Panc1 (cell line): Measurements from ENCODE around the gene TMOD3. TPM values are rescaled to one million over a fixed set of nuclear protein-coding genes. Genes with fewer than 3 reads are reported as not detected.

Experiments used
- ATAC-seq: fragments of 200-7000 bp; cut with Tn5 transposase; 2 replicates; pipeline ENCODE4 v1.9.1; 2020; ENCODE audit warnings: mild to moderate bottlenecking, moderate library complexity
- BruUV-seq: library from RNA; stranded (reverse); fragments of 400-500 nt; replicated peaks from 2 replicates; lab custom pipeline; 2021; lab: Mats Ljungman, UMichigan
- CTCF ChIA-PET: fragments of 300-600 bp; sonication (Branson Sonifier 250); formaldehyde crosslinking; loops from one replicate; lab custom pipeline; 2022; ENCODE audit warnings: antibody characterized with exemption; lab: Charles Lee
- POLR2A ChIA-PET: fragments of 300-600 bp; sonication (Branson Sonifier 250); formaldehyde crosslinking; loops from one replicate; lab custom pipeline; 2022; ENCODE audit warnings: antibody characterized with exemption; lab: Charles Lee
- DNase-seq: peaks from one replicate; pipeline ENCODE4 v3.0.0-alpha.2; 2010; ENCODE audit warnings: low read depth, low spot score
- H3K27ac ChIP-seq: 2 replicates; pipeline ENCODE4 v1.5.1; 2011; ENCODE audit warnings: mild to moderate bottlenecking, low read length, inconsistent platforms
- H3K27me3 ChIP-seq: fragments of 200-500 bp; sonication (Bioruptor generic); 2 replicates; pipeline ENCODE4 v1.6.0; 2014; ENCODE audit warnings: low read length, inconsistent platforms; ENCODE audit not compliant: control insufficient read depth, insufficient read depth
- H3K36me3 ChIP-seq: fragments of 200-500 bp; sonication (Bioruptor generic); 2 replicates; pipeline ENCODE4 v1.5.1; 2014; ENCODE audit warnings: inconsistent platforms, mild to moderate bottlenecking, low read length, moderate library complexity; ENCODE audit not compliant: control insufficient read depth, insufficient read depth
- H3K4me1 ChIP-seq: 2 replicates; pipeline ENCODE4 v1.5.1; 2011; ENCODE audit warnings: inconsistent platforms, mild to moderate bottlenecking, low read length, moderate library complexity; ENCODE audit not compliant: control insufficient read depth, insufficient read depth
- H3K4me3 ChIP-seq, 2 experiments: 2 replicates each; pipeline ENCODE4 v1.5.1; 2011 to 2012; ENCODE audit warnings: low read depth in 2 of 2, low read length in 2 of 2, mild to moderate bottlenecking in 2 of 2, inconsistent platforms in 1 of 2, moderate library complexity in 1 of 2
- H3K9me3 ChIP-seq: fragments of 200-500 bp; sonication (Bioruptor generic); 2 replicates; pipeline ENCODE4 v1.5.1; 2014; ENCODE audit warnings: low read depth, mild to moderate bottlenecking, inconsistent platforms, low read length, moderate library complexity; ENCODE audit not compliant: control insufficient read depth, insufficient read depth
- POLR2AphosphoS5 ChIP-seq: IDR thresholded peaks from 2 replicates; pipeline ENCODE4 v1.6.1; 2012; ENCODE audit warnings: mild to moderate bottlenecking, low read depth, low read length, moderate library complexity
- SIN3A ChIP-seq: IDR thresholded peaks from 2 replicates; pipeline ENCODE4 v1.6.1; 2012; ENCODE audit warnings: low read depth, mild to moderate bottlenecking, low read length, moderate library complexity, borderline replicate concordance; ENCODE audit not compliant: insufficient read depth
- TCF7L2 ChIP-seq: IDR thresholded peaks from 2 replicates; pipeline ENCODE4 v1.6.1; 2011; ENCODE audit warnings: mild to moderate bottlenecking, low read depth, low read length, inconsistent platforms
- in situ Hi-C: cut with HindIII; loops from 2 replicates; pipeline ENCODE4 v1.10.0; 2016; ENCODE audit warnings: low sequenced_read_pairs, low pct_unique_long_range_greater_than_20kb
- intact Hi-C: fragments of 100-400 bp; cut with micrococcal nuclease; formaldehyde crosslinking; loops from one replicate; pipeline ENCODE4 v1.10.0; 2022; ENCODE audit not compliant: unreplicated experiment
- total RNA-seq: library from RNA; stranded (reverse); gene quantifications from one replicate; pipeline ENCODE4 v1.2.1, GENCODE V29; 2021; ENCODE audit not compliant: unreplicated experiment
- TF ChIP-seq, protein P1 (sequence below): fragments of 450-650 bp; IDR thresholded peaks from 2 replicates; pipeline ENCODE4 v1.5.1; 2017; ENCODE audit warnings: mild to moderate bottlenecking
- TF ChIP-seq, protein P2 (sequence below), 2 experiments: IDR thresholded peaks; 2 replicates each; pipeline ENCODE4 v1.6.1; 2011 to 2012; ENCODE audit warnings: low read depth in 2 of 2, control low read depth in 1 of 2, low read length in 1 of 2, mild to moderate bottlenecking in 1 of 2, moderate library complexity in 1 of 2; ENCODE audit not compliant: insufficient read depth in 1 of 2

Gene TMOD3
- total RNA-seq, 1 experiment from 2014 or later, result 53.4 TPM

DNA sequence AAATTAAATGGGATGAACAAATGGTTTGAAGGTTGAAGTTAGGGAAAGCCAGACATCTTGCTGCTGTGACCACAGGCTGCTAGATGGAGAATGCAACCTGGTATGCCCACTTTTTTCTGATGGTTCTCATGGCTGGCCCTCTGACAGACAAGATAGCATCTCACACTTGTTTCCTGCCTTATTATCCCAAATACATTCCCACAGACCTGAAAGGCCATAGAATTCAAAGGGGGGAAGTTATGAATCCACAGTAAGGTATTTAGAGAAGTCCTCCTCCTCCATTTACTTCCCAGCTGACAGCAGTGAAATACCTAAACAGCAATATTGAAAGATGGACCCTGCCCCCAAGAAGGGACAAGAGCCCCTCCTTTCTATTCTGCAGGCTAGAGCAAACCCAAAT, 109.8 kb downstream of the TMOD3 start:
- DNase-seq, result no peak
- CTCF ChIA-PET, result no interaction called here
- Histone ChIP-seq H3K4me1 (no peaks in the 10 kb centered on the region), H3K27me3 (no peaks in the 10 kb centered on the region), H3K27ac (no peak overlapping the region), H3K36me3 (0 out of 2 replicates have a peak, but pooled peaks cover 2% of the 10 kb centered on the region), H3K9me3 (no peaks in the 10 kb centered on the region), H3K4me3 (no peak overlapping the region)
- POLR2A ChIA-PET, result no interaction called here
- intact Hi-C loops (no loop called here), in situ Hi-C loops (no loop called here)
- BruUV-seq, result no TSS peak
- no peak for ATAC-seq
- TF ChIP-seq, protein P1, sequence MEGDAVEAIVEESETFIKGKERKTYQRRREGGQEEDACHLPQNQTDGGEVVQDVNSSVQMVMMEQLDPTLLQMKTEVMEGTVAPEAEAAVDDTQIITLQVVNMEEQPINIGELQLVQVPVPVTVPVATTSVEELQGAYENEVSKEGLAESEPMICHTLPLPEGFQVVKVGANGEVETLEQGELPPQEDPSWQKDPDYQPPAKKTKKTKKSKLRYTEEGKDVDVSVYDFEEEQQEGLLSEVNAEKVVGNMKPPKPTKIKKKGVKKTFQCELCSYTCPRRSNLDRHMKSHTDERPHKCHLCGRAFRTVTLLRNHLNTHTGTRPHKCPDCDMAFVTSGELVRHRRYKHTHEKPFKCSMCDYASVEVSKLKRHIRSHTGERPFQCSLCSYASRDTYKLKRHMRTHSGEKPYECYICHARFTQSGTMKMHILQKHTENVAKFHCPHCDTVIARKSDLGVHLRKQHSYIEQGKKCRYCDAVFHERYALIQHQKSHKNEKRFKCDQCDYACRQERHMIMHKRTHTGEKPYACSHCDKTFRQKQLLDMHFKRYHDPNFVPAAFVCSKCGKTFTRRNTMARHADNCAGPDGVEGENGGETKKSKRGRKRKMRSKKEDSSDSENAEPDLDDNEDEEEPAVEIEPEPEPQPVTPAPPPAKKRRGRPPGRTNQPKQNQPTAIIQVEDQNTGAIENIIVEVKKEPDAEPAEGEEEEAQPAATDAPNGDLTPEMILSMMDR, result no peak
- no peak for TF ChIP-seq TCF7L2

DNA sequence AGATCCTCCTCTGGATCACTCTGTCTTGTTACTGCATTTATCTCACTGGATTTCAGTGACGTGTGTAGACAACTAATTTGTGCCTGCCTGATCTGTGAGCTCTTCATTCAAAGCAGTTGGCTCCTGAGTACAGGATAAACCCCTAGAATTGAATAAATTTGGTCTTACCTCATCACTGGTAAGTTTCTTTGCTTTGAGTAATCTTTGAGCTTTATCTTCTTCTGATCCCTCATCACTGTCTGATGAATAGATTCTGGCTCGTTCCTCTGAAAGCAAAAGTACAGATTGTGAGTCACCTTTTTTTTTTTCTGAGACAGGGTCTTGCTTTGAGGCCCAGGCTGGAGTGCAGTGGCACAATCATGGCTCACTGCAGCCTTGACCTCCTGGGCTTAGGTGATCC, 117.7 kb downstream of the TMOD3 start:
- ChIA-PET POLR2A (no interaction called here), CTCF (interaction anchor here (0.7 kb wide), 1 partner anchor 165 kb away, joined by 3 read pairs; no protein-coding TSS in a partner anchor)
- H3K36me3 ChIP-seq, result peaks cover 22% of the 10 kb centered on the region

More for the DNA sequence above, 117.7 kb downstream of the TMOD3 start:
- DNase-seq (no peak), ATAC-seq (no peak)
- BruUV-seq, result no TSS peak
- in situ Hi-C loops, result no loop called here
- Histone ChIP-seq H3K27ac (no peak overlapping the region), H3K9me3 (no peaks in the 10 kb centered on the region), H3K4me1 (no peaks in the 10 kb centered on the region), H3K27me3 (no peaks in the 10 kb centered on the region), H3K4me3 (no peak overlapping the region)
- intact Hi-C loops, result no loop called here
- no peak for TF ChIP-seq SIN3A
- TF ChIP-seq, protein P1, result no peak
- TF ChIP-seq, protein P2, sequence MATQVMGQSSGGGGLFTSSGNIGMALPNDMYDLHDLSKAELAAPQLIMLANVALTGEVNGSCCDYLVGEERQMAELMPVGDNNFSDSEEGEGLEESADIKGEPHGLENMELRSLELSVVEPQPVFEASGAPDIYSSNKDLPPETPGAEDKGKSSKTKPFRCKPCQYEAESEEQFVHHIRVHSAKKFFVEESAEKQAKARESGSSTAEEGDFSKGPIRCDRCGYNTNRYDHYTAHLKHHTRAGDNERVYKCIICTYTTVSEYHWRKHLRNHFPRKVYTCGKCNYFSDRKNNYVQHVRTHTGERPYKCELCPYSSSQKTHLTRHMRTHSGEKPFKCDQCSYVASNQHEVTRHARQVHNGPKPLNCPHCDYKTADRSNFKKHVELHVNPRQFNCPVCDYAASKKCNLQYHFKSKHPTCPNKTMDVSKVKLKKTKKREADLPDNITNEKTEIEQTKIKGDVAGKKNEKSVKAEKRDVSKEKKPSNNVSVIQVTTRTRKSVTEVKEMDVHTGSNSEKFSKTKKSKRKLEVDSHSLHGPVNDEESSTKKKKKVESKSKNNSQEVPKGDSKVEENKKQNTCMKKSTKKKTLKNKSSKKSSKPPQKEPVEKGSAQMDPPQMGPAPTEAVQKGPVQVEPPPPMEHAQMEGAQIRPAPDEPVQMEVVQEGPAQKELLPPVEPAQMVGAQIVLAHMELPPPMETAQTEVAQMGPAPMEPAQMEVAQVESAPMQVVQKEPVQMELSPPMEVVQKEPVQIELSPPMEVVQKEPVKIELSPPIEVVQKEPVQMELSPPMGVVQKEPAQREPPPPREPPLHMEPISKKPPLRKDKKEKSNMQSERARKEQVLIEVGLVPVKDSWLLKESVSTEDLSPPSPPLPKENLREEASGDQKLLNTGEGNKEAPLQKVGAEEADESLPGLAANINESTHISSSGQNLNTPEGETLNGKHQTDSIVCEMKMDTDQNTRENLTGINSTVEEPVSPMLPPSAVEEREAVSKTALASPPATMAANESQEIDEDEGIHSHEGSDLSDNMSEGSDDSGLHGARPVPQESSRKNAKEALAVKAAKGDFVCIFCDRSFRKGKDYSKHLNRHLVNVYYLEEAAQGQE (IDR thresholded peaks at IDR 0.05; ENCODE audit: insufficient read depth in 1 of 2, low read depth in 2 of 2, low read length in 1 of 2), result no peak
- TF ChIP-seq POLR2AphosphoS5, result no peak
- no peak for TF ChIP-seq TCF7L2
